Measurements from ENCODE around the gene LHPP.

- no peak for TF ChIP-seq EZH2 (IDR thresholded peaks at IDR 0.05; ENCODE audit: insufficient read depth, poor library complexity, severe bottlenecking)
- no peak for TF ChIP-seq EZH2phosphoT487 (IDR thresholded peaks at IDR 0.05; ENCODE audit: insufficient read depth, low read depth)
Measured at GRCh38 chr10:124592736-124593430, 131.3 kb downstream of the LHPP start.

All from GM23248 (cell line).